Calu3 (cell line): ENCODE data around the gene PRKAA1. TPM values are rescaled to one million over a fixed set of nuclear protein-coding genes. Genes with fewer than 3 reads are reported as not detected.
A peak's percentile ranks its signal among the peaks of the same experiment; 100 is the strongest.
"Not testable (repeated sequence)": the region's sequence is repeated elsewhere in the genome, so short reads cannot be mapped to it uniquely, and the experiment has no call there.

Source experiments
- BruUV-seq: library from RNA; stranded (reverse); fragments of 400-500 nt; replicated peaks from 2 replicates; lab custom pipeline; 2021; lab: Mats Ljungman, UMichigan
- CTCF ChIA-PET: fragments of 300-600 bp; sonication (Branson Sonifier 250); formaldehyde crosslinking; loops from one replicate; lab custom pipeline; 2022; ENCODE audit warnings: antibody characterized with exemption; lab: Charles Lee
- DNase-seq: peaks from one replicate; pipeline ENCODE4 v3.0.0; 2022
- H3K27ac Mint-ChIP-seq: one replicate; pipeline ENCODE4 v1.8.0; 2022; ENCODE audit warnings: mixed read lengths; ENCODE audit not compliant: unreplicated experiment
- H3K27me3 Mint-ChIP-seq: one replicate; pipeline ENCODE4 v1.8.0; 2022; ENCODE audit warnings: mixed read lengths; ENCODE audit not compliant: unreplicated experiment
- H3K36me3 Mint-ChIP-seq: one replicate; pipeline ENCODE4 v1.8.0; 2022; ENCODE audit warnings: mild to moderate bottlenecking, moderate library complexity, mixed read lengths; ENCODE audit not compliant: insufficient read depth, unreplicated experiment
- H3K4me1 Mint-ChIP-seq: one replicate; pipeline ENCODE4 v1.8.0; 2022; ENCODE audit warnings: mild to moderate bottlenecking, low read depth, mixed read lengths; ENCODE audit not compliant: unreplicated experiment
- H3K4me3 Mint-ChIP-seq: one replicate; pipeline ENCODE4 v1.8.0; 2022; ENCODE audit warnings: mild to moderate bottlenecking, low read depth, moderate library complexity, mixed read lengths; ENCODE audit not compliant: unreplicated experiment
- H3K9me3 Mint-ChIP-seq: one replicate; pipeline ENCODE4 v1.8.0; 2022; ENCODE audit warnings: low read depth, mixed read lengths; ENCODE audit not compliant: unreplicated experiment
- intact Hi-C: fragments of 100-400 bp; cut with micrococcal nuclease; formaldehyde crosslinking; loops from one replicate; pipeline ENCODE4 v1.10.0; 2022; ENCODE audit not compliant: unreplicated experiment
- total RNA-seq: library from RNA; stranded (reverse); gene quantifications from 2 replicates; pipeline ENCODE4 v1.2.3, GENCODE V29; 2022
- TF ChIP-seq, protein P1 (sequence below): fragments of 200-600 bp; IDR thresholded peaks from one replicate; pipeline ENCODE4 v1.8.0; 2022; ENCODE audit warnings: antibody characterized with exemption; ENCODE audit not compliant: unreplicated experiment

PRKAA1 gene
- total RNA-seq, 1 experiment from 2014 or later, result 118 TPM

DNA sequence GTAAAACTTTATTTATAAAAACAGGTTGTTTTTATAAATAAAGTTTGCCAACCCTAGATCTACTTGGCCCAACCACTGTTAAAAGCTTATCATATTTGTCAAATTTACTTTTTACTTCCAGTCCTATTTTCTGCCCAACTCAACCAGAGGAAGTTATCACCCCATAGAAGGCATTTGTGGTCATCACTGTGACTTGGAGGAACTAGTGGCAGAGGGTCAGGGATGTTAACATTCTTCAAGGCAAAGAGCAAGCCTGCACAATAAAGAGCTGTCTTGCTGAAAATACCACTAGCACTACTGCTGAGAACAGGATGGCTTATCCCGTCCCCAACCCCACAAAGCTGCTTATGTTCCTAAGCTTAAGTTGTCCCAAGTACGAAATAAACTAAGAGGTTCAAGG is 64.7 kb downstream of the PRKAA1 start:
- Mint-ChIP-seq H3K9me3 (peaks cover 2% of the 10 kb centered on the region), H3K4me3 (no peak overlapping the region), H3K36me3 (no peaks in the 10 kb centered on the region), H3K4me1 (peaks cover 29% of the 10 kb centered on the region), H3K27ac (peak overlapping the region; percentile 73), H3K27me3 (no peaks in the 10 kb centered on the region)
- BruUV-seq, result no TSS peak
- CTCF ChIA-PET, result no interaction called here
- intact Hi-C loops, result loop anchor here (10.0 kb wide), 1 partner anchor 349 kb away; no protein-coding TSS in a partner anchor
- TF ChIP-seq, protein P1, sequence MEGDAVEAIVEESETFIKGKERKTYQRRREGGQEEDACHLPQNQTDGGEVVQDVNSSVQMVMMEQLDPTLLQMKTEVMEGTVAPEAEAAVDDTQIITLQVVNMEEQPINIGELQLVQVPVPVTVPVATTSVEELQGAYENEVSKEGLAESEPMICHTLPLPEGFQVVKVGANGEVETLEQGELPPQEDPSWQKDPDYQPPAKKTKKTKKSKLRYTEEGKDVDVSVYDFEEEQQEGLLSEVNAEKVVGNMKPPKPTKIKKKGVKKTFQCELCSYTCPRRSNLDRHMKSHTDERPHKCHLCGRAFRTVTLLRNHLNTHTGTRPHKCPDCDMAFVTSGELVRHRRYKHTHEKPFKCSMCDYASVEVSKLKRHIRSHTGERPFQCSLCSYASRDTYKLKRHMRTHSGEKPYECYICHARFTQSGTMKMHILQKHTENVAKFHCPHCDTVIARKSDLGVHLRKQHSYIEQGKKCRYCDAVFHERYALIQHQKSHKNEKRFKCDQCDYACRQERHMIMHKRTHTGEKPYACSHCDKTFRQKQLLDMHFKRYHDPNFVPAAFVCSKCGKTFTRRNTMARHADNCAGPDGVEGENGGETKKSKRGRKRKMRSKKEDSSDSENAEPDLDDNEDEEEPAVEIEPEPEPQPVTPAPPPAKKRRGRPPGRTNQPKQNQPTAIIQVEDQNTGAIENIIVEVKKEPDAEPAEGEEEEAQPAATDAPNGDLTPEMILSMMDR, result no peak
- DNase-seq, result no peak

DNA sequence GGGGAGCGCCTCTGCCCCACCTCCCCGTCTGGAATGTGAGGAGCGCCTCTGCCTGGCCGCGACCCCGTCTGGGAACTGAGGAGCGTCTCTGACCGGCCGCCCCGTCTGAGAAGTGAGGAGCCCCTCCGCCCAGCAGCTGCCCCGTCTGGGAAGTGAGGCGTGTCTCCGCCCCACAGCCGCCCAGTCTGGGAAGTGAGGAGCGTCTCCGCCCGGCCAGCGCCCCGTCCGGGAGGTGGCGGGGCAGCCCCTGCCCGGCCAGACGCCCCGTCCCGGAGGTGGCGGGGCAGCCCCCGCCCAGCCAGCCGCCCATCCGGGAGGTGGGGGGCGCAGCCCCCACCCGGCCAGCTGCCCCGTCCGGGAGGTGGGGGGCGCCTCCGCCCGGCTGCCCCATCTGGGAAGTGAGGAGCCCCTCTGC is 75.7 kb downstream of the PRKAA1 start:
- H3K36me3 Mint-ChIP-seq, intact Hi-C loops, H3K9me3 Mint-ChIP-seq, DNase-seq, BruUV-seq, H3K4me3 Mint-ChIP-seq, H3K27ac Mint-ChIP-seq, H3K27me3 Mint-ChIP-seq, CTCF ChIA-PET, H3K4me1 Mint-ChIP-seq: not testable (repeated sequence)

DNA sequence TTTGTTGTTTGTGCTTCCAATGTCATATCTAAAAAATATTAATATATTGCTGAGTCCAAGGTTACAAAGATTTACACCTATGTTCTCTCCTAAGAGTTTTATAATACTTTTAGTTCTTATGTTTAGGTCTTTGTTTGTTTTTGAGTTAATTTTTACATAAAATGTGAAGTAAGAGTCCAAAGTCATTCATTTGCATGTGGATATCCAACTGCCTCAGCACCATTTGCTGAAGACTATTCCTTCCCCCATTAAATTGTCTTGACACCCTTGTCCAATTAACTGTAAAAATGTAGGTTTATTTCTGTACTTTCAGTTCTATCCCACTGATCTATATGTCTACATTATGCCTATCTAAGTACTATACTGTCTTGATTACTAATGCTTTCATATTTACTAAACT is 78.1 kb downstream of the PRKAA1 start:
- intact Hi-C loops, result no loop called here
- Mint-ChIP-seq H3K4me1 (no peaks in the 10 kb centered on the region), H3K9me3 (no peaks in the 10 kb centered on the region), H3K36me3 (no peaks in the 10 kb centered on the region), H3K4me3 (no peak overlapping the region), H3K27me3 (no peaks in the 10 kb centered on the region), H3K27ac (no peak overlapping the region)
- BruUV-seq, result no TSS peak
- TF ChIP-seq, protein P1, result no peak
- CTCF ChIA-PET, result no interaction called here
- DNase-seq, result no peak

DNA sequence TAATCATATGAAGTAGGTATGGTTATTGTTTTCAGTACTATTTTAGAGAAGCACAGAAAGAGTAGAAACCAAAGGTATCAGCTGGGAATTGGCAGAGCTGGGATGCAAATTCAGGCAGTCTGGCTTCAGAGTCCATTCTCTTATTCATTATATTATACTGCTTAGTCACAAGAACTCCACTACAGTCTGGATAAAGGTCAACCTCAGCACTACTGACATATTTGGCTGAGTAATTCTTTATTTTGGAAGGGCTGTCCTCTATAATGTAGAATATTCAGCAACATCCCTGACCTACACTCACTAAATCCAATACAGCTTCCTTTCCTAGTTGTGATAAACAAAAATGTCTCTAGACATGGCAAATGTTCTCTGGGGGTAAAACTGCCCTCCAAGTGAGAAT is 80.9 kb downstream of the PRKAA1 start:
- H3K27me3 Mint-ChIP-seq, result no peaks in the 10 kb centered on the region
- CTCF ChIA-PET, result interaction anchor here (0.7 kb wide), 1 partner anchor 31 kb away, joined by 7 read pairs; no protein-coding TSS in a partner anchor
- H3K4me3 Mint-ChIP-seq, result no peak overlapping the region
- no peaks in the 10 kb centered on the region for H3K4me1 Mint-ChIP-seq
- TF ChIP-seq, protein P1, result no peak
- no peak overlapping the region for H3K27ac Mint-ChIP-seq
- no peaks in the 10 kb centered on the region for H3K36me3 Mint-ChIP-seq
- no peaks in the 10 kb centered on the region for H3K9me3 Mint-ChIP-seq
- no peak for DNase-seq
- no TSS peak for BruUV-seq
- intact Hi-C loops, result no loop called here

DNA sequence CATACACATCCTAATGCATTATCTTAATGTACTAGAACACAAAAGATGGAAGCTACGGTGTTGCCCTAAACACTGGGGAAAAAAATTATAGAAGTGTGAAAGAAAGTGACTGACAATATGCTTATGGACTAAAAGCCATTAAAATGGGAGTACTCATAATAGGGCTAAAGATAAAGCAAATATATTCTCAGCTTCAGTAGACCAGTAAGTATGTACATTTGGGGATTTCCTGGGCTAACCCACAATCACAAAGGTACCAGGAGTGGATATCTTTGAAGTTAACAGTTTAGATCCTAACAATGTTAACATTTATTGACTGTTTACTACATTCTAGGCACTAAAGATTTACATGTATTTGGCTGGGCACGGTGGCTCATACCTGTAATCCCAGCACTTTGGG is 81.6 kb downstream of the PRKAA1 start:
- no peaks in the 10 kb centered on the region for H3K36me3 Mint-ChIP-seq
- H3K9me3 Mint-ChIP-seq, result no peaks in the 10 kb centered on the region
- no peaks in the 10 kb centered on the region for H3K4me1 Mint-ChIP-seq
- CTCF ChIA-PET, result interaction anchor here (0.5 to 0.8 kb wide), 2 partner anchors 30 to 169 kb away, joined by 3 read pairs; no protein-coding TSS in a partner anchor
- intact Hi-C loops, result no loop called here
- no peak overlapping the region for H3K27ac Mint-ChIP-seq
- H3K27me3 Mint-ChIP-seq, result no peaks in the 10 kb centered on the region
- no peak overlapping the region for H3K4me3 Mint-ChIP-seq
- TF ChIP-seq, protein P1, result no peak
- DNase-seq, result no peak
- no TSS peak for BruUV-seq
